ENCODE results near the gene UGP2. TPM values are rescaled to one million over a fixed set of nuclear protein-coding genes. Genes with fewer than 3 reads are reported as not detected.
A peak's percentile ranks its signal among the peaks of the same experiment; 100 is the strongest.
"Not testable (repeated sequence)": the region's sequence is repeated elsewhere in the genome, so short reads cannot be mapped to it uniquely, and the experiment has no call there.

The UGP2 gene
- polyA plus RNA-seq, 12 donors = 203 to 406 (median 344) TPM; not detected in 1

GRCh38 chr2:63888490-63889402 lies 47.0 kb downstream of the UGP2 start:
- DNase-seq = peak; percentile 42

- DNase-seq = no peak
These were observed 49.0 kb downstream of the UGP2 start for GRCh38 chr2:63890678-63891077.

DNA sequence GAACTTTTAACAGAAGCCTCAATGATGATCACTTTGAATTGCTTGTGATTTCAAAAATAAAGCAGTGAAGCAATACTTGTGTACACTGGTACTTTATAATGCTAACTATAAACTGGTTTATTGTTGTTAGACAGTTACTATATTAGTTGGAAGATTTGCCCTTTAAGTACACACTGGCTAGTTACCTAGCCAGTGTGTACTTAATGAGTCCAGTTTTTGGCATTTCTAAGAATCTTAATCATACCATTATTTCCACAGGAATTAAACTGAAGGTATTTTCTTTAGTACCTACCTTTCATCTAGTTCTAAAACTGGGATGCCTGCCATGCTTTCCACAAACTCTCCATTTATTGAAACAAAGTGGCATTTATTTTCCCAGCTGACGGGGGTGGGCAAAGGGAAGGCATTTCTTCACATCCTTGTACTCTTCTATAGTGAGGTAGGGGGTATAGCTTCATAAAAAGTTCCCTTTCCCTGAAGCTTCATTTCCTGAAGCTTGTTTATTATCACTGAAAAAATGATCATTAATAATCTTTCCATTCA lies 49.9 kb downstream of the UGP2 start:
- DNase-seq = no peak

- no peak for DNase-seq
These were observed 51.5 kb downstream of the UGP2 start for GRCh38 chr2:63893163-63893562.

GRCh38 chr2:63894167-63894566 lies 52.5 kb downstream of the UGP2 start:
- DNase-seq = no peak

- DNase-seq = no peak
These were observed 57.1 kb downstream of the UGP2 start for GRCh38 chr2:63898839-63899238.

DNA sequence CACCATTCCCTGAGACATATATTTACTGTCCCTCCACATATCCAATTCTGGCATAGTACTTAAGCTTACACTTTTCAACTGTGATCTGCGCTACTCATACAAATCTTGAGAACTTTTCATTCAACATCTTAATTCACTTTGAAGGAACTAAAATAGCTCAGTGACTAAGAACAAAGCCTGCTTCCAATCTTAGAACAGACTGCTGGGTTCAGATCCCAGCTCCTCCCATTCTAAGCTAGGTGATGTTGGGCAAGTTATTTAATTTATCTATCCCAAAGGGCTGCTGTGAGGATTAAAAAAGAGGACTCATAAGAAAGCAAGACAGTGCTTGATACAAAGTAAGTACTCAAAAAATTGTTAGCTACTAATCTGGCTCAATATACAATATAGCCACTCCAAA lies 57.9 kb downstream of the UGP2 start:
- no peak for DNase-seq

DNA sequence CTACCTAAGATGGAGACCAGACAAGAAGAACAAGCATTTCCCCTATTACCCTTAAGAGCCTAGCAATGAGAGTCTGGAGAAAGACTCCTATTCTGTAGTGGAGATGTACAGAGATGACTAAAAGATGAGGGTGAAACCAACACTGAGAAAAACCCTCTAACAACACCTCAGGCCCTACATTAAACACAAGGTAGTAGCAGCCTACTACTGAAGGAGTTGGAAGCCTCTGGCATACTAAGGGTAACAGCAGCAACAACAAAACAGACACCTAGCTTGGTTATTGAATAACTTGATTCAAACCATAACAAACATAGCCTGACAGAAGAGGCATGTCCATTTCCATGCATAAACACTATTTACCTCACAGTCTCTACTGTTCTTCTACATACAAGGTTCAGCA lies 60.5 kb downstream of the UGP2 start:
- no peak for DNase-seq

DNA sequence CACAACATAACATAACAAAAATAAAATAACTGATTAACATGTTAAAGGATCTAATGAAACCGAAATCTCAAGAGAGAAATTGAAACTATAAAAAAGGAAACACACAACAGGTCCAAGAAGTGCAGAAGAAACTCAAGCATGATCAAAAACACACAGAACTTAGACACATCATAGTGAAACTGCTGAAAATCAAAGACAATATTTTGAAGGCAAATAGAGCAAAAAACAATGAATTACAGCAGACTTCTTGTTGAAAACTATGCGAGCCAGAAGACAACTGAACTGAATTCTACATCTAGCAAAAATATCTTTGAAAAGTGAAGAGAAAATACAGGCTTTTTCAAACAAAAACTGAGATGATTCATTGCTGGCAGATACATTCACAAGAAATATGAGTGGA lies 61.3 kb downstream of the UGP2 start:
- DNase-seq = no peak

- no peak for DNase-seq
These were observed 72.6 kb downstream of the UGP2 start for GRCh38 chr2:63914311-63914710.

DNA sequence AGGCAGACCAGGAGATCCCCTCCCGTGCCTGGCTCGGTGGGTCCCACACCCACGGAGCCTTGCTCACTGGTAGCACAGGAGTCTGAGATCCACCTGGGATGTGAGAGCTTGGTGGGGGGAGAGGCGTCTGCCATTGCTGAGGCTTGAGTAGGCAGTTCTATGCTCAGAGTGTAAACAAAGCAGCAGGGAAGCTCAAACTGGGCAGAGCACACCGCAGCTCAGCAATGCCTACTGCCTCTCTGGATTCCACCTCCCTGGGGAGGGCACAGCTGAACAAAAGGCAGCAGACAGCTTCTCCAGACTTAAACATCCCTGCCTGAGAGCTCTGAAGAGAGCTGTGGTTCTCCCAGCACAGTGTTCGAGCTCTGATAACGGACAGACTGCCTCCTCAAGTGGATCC lies 85.1 kb downstream of the UGP2 start:
- DNase-seq = no peak

DNA sequence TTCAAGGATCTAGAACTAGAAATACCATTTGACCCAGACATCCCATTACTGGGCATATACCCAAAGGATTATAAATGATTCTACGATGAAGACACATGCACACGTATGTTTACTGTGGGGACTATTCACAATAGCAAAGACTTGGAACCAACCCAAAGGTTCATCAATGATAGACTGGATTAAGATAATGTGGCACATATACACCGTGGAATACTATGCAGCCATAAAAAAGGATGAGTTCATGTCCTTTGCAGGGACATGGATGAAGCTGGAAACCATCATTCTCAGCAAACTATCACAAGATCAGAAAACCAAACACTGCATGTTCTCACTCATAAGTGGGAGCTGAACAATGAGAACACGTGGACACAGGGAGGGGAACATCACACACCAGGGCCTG lies 90.4 kb downstream of the UGP2 start:
- DNase-seq = not testable (repeated sequence)

Other genes with a start within 250 kb of the UGP2 start
- gene VPS54, start 177.5 kb downstream of the UGP2 start, polyA plus RNA-seq (ENCODE audit: insufficient read length in 12 of 12) = 10 to 100 TPM in 11 of 12 donors, not detected in 1; 20.0 to 33.5 (median 28.1) TPM